Keratinocyte (primary cell): ENCODE measurements around the gene MAP3K3. TPM values are rescaled to one million over a fixed set of nuclear protein-coding genes. Genes with fewer than 3 reads are reported as not detected.

Experiments
- DNase-seq: peaks from one replicate; pipeline ENCODE4 v3.0.0-alpha.2; 2011; ENCODE audit warnings: low read depth, missing footprints, low spot score
- FAIRE-seq: peaks from 2 replicates; lab custom pipeline; 2011; peaks lifted over from hg19 to GRCh38; lab: Jason Lieb, UNC
- H2AFZ ChIP-seq: 2 replicates; pipeline ENCODE4 v1.6.0; 2012; ENCODE audit warnings: low read length, control low read depth, inconsistent platforms; ENCODE audit not compliant: control insufficient read depth
- H3K27ac ChIP-seq: 2 replicates; pipeline ENCODE4 v1.5.1; 2011; ENCODE audit warnings: low read length; ENCODE audit not compliant: control insufficient read depth, insufficient read depth
- H3K27me3 ChIP-seq: 3 replicates; pipeline ENCODE4 v1.6.0; 2011; ENCODE audit warnings: low read length; ENCODE audit not compliant: control insufficient read depth, insufficient read depth; ENCODE audit errors: extremely low read depth
- H3K36me3 ChIP-seq, 2 experiments: 2 replicates in 1 of 2; 3 replicates in 1 of 2; pipeline ENCODE4 v1.5.1; 2011; ENCODE audit warnings: low read length in 2 of 2, mild to moderate bottlenecking in 1 of 2; ENCODE audit not compliant: control insufficient read depth in 2 of 2, insufficient read depth in 2 of 2; ENCODE audit errors: extremely low read depth in 1 of 2
- H3K4me1 ChIP-seq: 3 replicates; pipeline ENCODE4 v1.5.1; 2011; ENCODE audit warnings: low read length; ENCODE audit not compliant: control insufficient read depth, insufficient read depth; ENCODE audit errors: extremely low read depth
- H3K4me2 ChIP-seq: 3 replicates; pipeline ENCODE4 v1.6.0; 2011; ENCODE audit warnings: low read depth, low read length; ENCODE audit not compliant: control insufficient read depth, insufficient read depth; ENCODE audit errors: extremely low read depth
- H3K4me3 ChIP-seq, 3 experiments: fragments of 200-600 bp in 1 of 3; sonication (generic) in 1 of 3; 2 replicates in 2 of 3; 3 replicates in 1 of 3; pipeline ENCODE4 v1.5.1; 2011 to 2016; ENCODE audit warnings: low read length in 3 of 3, mild to moderate bottlenecking in 3 of 3, control low read depth in 2 of 3, inconsistent platforms in 1 of 3, low read depth in 1 of 3, mixed read lengths in 1 of 3, mixed run types in 1 of 3, moderate library complexity in 1 of 3; ENCODE audit not compliant: control insufficient read depth in 2 of 3, insufficient read depth in 2 of 3; ENCODE audit errors: extremely low read depth in 1 of 3
- H3K79me2 ChIP-seq: 2 replicates; pipeline ENCODE4 v1.6.0; 2012; ENCODE audit warnings: low read length; ENCODE audit not compliant: control insufficient read depth, insufficient read depth
- H3K9ac ChIP-seq: 3 replicates; pipeline ENCODE4 v1.6.0; 2011; ENCODE audit warnings: low read length; ENCODE audit not compliant: control insufficient read depth, insufficient read depth; ENCODE audit errors: extremely low read depth
- H3K9me1 ChIP-seq: 3 replicates; pipeline ENCODE4 v1.6.0; 2011; ENCODE audit warnings: low read length; ENCODE audit not compliant: control insufficient read depth, insufficient read depth; ENCODE audit errors: extremely low read depth
- H3K9me3 ChIP-seq: 2 replicates; pipeline ENCODE4 v1.5.1; 2012; ENCODE audit warnings: low read depth, low read length; ENCODE audit not compliant: control insufficient read depth
- H4K20me1 ChIP-seq: 3 replicates; pipeline ENCODE4 v1.6.0; 2011; ENCODE audit warnings: low read length; ENCODE audit not compliant: control insufficient read depth, insufficient read depth; ENCODE audit errors: extremely low read depth
- CTCF ChIP-seq, 3 experiments: IDR thresholded peaks in 1 of 3; conservative IDR thresholded peaks in 1 of 3; optimal IDR thresholded peaks in 1 of 3; 2 replicates in 2 of 3; 3 replicates in 1 of 3; pipeline versions ENCODE3 to v1.5.1; 2011; ENCODE audit warnings: low read length in 3 of 3, mild to moderate bottlenecking in 3 of 3, moderate library complexity in 2 of 3, control low read depth in 1 of 3, inconsistent platforms in 1 of 3; ENCODE audit not compliant: insufficient read depth in 2 of 3; ENCODE audit errors: extremely low read depth in 1 of 3
- EZH2 ChIP-seq: IDR thresholded peaks from one replicate; pipeline ENCODE4 v1.6.1; 2012; ENCODE audit warnings: inconsistent platforms, mild to moderate bottlenecking, low read length, moderate library complexity
- dilution Hi-C: fragments of 300-500 bp; cut with MboI; formaldehyde crosslinking; loops from one replicate; pipeline ENCODE4 v1.7.0; 2020; ENCODE audit warnings: low sequenced_read_pairs; ENCODE audit not compliant: extremely low pct_ligation_motif_present
- polyA plus RNA-seq, 5 experiments: library from polyadenylated mRNA; depleted of rRNA in 3 of 5; stranded (reverse) in 3 of 5; stranded (forward) in 1 of 5; unstranded in 1 of 5; fragments of >200 nt; gene quantifications; 1 replicate in 1 of 5; 2 replicates in 3 of 5; 3 replicates in 1 of 5; pipeline versions ENCODE4 v1.2.1 to v1.2.3, GENCODE V29; 2011 to 2012; ENCODE audit warnings: missing spikeins in 2 of 5, low read depth in 1 of 5, low replicate concordance in 1 of 5

Gene MAP3K3
- polyA plus RNA-seq, 1 donor (not counting 4 experiments of a cell fraction or from before 2014, with no cell fraction given), result 9.8 TPM

DNA sequence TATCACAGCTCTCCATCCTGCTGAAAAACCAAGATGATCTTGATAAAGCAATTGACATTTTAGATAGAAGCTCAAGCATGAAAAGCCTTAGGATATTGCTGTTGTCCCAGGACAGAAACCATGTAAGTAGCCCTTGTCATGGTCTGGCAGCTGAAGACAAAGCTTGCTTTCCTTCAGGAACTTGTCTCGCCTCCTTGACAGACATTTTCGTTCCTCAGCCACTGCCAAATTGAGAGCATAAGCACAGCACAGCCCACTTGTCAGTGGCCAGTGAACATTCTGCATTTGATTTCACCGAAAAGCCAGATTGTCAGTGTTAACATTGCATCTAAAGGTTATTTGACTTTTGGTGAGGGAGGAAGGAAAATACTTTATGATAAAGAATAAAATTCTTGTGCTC, 35.6 kb downstream of the MAP3K3 start:
- no peak for FAIRE-seq
- no peak overlapping the region for H3K9ac ChIP-seq
- H4K20me1 ChIP-seq, result no peaks in the 10 kb centered on the region
- no peak overlapping the region for H3K4me2 ChIP-seq
- no peaks in the 10 kb centered on the region for H3K9me3 ChIP-seq
- no peak for DNase-seq
- H3K36me3 ChIP-seq, result peaks cover 5% of the 10 kb centered on the region in 2 experiments
- no peak overlapping the region for H3K27ac ChIP-seq
- no peaks in the 10 kb centered on the region for H3K9me1 ChIP-seq
- dilution Hi-C loops, result no loop called here
- H2AFZ ChIP-seq, result no peak overlapping the region
- H3K27me3 ChIP-seq, result no peaks in the 10 kb centered on the region
- H3K4me1 ChIP-seq, result no peaks in the 10 kb centered on the region
- no peak overlapping the region for H3K4me3 ChIP-seq
- H3K79me2 ChIP-seq, result no peaks in the 10 kb centered on the region
- TF ChIP-seq CTCF (optimal IDR thresholded peaks at IDR 0.05 in 1 of 3, IDR thresholded peaks at IDR 0.05 in 1 of 3, conservative IDR thresholded peaks at IDR 0.05 in 1 of 3; ENCODE audit: extremely low read depth in 1 of 3, insufficient read depth in 2 of 3, low read length in 3 of 3) (no peak), EZH2 (no peak)

- DNase-seq (no peak), FAIRE-seq (no peak)
- Histone ChIP-seq H4K20me1 (no peaks in the 10 kb centered on the region), H3K4me1 (no peaks in the 10 kb centered on the region), H3K4me2 (no peak overlapping the region), H3K36me3 (peaks cover 4 to 5% of the 10 kb centered on the region in 2 experiments), H3K27me3 (no peaks in the 10 kb centered on the region), H3K9me3 (no peaks in the 10 kb centered on the region), H2AFZ (no peak overlapping the region), H3K27ac (no peak overlapping the region), H3K4me3 (no peak overlapping the region), H3K9ac (no peak overlapping the region), H3K79me2 (no peaks in the 10 kb centered on the region), H3K9me1 (no peaks in the 10 kb centered on the region)
- dilution Hi-C loops, result no loop called here
- TF ChIP-seq EZH2 (no peak), CTCF (optimal IDR thresholded peaks at IDR 0.05 in 1 of 3, IDR thresholded peaks at IDR 0.05 in 1 of 3, conservative IDR thresholded peaks at IDR 0.05 in 1 of 3; ENCODE audit: extremely low read depth in 1 of 3, insufficient read depth in 2 of 3, low read length in 3 of 3) (no peak)
These were observed 36.1 kb downstream of the MAP3K3 start for GRCh38 chr17:63658366-63658765.
